Adipose tissue (tissue), 3 donors: ENCODE data around the gene NUDT3. TPM values are rescaled to one million over a fixed set of nuclear protein-coding genes. Genes with fewer than 3 reads are reported as not detected.
"Not testable (repeated sequence)": the region's sequence is repeated elsewhere in the genome, so short reads cannot be mapped to it uniquely, and the experiment has no call there.

ENCODE experiments used
- H3K27ac ChIP-seq: one replicate; pipeline ENCODE4 v1.5.1; 2013; ENCODE audit warnings: low read depth, low read length
- WGBS, 3 donors: extraction: QIAGEN DNeasy Blood & Tissue Kit; methylation state at CpG; one replicate each; pipeline ENCODE4 v1.1.7; 2013; 5-methylcytosine and 5-hydroxymethylcytosine counted together
- polyA plus RNA-seq, 3 donors: library from polyadenylated mRNA; stranded (reverse); fragments of 200-250 nt; gene quantifications; one replicate each; pipeline ENCODE4 v1.2.3, GENCODE V29; 2013
- donor health status: healthy with polysubstance abuse.
- donor health status: Bipolar disorder and iron deficiency.
- donor health status: healthy.

The NUDT3 gene
- polyA plus RNA-seq, 3 donors: 5.8 to 20.7 (median 9.0) TPM

DNA sequence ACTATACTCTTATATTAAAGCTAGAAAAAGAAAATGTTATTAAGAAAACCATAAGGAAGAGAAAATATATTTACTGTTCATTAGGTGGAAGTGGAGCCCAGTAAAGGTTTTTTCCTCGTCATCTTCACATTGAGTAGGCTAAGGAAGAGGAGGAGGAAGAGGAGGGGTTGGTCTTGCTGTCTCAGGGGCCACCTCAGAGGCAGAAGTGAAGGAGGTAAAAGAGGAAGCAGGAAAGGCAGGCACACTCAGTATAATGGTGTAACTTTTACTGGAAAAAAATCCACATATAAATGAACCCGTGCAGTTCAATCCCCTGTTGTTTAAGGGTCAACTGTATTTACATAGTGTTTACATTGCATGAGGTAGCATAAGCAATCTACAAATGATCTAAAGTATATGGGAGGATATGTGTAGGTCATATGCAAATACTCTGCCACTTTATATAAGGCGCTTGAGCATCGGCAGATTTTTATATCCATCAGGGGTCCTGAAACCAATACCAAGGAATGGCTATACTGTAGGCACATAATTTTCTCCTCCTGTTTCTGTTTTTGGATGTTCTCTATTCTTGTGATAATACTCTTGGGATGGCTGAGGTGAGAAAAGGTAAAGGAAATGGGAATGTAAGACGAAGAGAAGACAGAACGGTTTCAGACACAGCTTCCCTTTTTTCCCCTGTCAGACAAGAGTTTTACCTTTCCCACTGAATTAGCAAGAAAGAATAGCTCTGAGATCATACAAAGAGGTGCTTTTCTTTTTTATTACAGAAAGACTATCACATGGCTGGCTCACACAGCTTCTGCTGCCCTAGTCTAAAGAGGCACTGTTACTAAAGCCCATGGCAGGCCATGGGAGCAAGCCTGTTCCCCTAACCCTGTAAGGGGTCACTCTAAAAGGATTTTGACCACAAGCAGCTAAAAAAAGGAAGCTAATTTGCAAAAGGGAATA, 59.9 kb downstream of the NUDT3 start:
- H3K27ac ChIP-seq: no peak overlapping the region
- WGBS, 3 donors: 58 to 85% (median 58%) methylated on average over 6 of the region's 6 CpGs

DNA sequence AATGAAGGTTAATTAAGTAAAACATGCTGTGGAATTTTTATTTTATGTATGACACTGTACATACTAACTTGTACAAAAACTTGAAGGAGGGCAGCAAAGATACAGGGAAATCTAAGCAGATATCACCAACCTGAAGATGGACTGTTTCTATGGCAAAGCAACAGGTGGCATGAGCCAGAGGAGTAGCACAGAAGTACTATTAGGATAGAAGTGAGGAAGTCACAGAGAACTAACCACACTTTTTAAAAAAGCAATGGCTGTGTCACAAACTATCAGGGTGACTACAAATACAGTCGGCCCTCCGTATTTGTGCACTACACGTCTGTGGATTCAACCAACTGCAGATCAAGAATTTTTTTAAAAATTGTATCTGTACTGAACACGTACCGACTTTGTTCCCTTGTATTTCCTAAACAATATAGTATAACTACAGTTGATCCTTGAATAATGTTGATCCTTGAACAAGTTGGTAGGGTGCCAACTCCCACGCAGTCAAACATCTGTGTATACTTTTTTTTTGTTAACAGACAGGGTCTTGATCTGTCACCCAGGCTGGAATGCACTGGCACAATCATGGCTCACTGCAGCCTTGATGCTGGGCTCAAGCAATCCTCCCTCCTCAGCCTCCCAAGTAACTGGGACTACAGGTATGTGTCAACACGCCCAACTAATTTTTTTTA, 61.0 kb downstream of the NUDT3 start:
- no peak overlapping the region for H3K27ac ChIP-seq
- WGBS, 3 donors: 61 to 63% (median 63%) methylated on average over 7 of the region's 7 CpGs

DNA sequence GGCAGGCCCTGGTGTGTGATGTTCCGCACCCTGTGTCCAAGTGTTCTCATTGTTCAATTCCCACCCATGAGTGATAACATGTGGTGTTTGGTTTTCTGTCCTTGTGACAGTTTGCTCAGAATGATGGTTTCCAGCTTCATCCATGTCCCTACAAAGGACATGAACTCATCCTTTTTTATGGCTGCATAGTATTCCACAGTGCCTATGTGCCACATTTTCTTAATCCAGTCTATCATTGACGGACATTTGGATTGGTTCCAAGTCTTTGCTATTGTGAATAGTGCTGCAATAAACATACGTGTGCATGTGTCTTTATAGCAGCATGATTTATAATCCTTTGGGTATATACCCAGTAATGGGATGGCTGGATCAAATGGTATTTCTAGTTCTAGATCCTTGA, 62.7 kb downstream of the NUDT3 start:
- not testable (repeated sequence) for H3K27ac ChIP-seq
- 95 to 98% (median 96%) methylated on average over 2 of the region's 3 CpGs for WGBS, 3 donors

DNA sequence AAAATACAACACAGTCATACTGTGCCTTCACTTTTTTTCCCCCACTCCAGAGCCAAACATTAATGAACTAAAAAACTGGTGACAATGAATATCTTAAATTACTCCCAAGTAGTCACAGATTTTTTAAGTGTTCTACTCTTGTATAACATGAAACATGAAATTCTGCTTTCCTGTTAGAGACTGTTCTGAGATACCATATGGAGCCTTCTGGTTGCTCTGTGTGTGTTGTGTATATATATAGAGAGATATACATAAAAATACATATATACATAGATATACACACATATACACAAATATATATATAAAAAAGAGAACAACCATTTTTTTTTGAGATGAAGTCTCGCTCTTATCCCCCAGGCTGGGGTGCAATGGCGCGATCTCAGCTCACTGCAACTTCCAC, 63.5 kb downstream of the NUDT3 start:
- H3K27ac ChIP-seq: no peak overlapping the region
- WGBS, 3 donors: 96 to 100% (median 98%) methylated on average over 3 of the region's 3 CpGs

DNA sequence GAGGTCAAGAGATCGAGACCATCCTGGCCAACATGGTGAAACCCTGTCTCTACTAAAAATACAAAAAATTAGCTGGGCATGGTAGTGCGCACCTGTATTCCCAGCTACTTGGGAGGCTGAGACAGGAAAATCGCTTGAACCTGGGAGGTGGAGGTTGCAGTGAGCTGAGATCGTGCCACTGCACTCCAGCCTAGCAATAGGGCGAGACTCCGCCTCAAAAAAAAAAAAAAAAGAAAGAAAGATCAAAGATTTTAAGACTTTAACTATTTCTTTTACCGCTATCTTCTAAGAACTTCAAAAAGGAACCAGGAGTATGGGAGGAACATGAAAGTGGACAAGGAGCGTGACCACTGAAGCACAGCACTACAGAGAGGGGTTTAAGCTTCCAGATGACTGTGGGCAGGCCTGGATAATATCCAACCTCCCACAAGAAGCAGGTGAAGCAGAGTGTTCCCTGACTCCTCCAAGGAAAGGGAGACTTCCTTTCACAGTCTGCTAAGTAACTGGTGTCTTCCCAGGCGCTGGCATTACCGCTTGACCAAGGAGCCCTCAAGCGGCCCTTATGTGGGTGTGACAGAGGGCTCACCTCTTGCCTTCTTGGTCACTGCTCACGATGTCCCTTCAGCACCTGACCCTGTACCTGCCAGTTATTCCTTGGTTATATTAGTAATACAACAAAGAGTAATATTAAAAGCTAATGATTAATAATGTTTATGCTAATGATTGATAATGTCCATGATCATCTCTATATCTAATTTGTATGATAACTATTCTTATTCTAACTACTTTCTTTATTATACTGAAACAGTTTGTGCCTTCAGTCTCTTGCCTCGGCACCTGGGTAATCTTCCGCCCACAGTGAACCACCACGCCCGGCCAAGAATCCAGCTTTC, 64.9 kb downstream of the NUDT3 start:
- H3K27ac ChIP-seq: not testable (repeated sequence)
- 94 to 98% (median 97%) methylated on average over 15 to 16 of the region's 16 CpGs for WGBS, 3 donors

DNA sequence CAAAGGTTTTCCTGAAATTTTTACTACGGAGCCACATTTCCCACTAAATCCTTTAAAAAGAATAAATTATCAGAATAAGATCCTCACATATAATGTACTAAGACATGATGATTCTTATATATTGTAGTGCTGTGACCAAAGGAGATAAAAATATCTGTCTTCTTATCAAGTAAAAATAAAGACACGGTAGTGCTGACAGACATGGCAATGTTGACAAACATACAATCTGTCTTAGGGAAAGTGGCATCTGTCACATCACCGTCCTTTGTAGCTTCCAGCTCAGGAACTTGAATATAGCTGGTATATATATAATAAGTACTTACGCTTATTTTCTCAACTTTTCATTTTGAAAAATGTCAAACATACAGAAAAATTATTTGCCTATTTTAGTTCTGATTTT, 66.8 kb downstream of the NUDT3 start:
- 77 to 95% (median 93%) methylated on average over 4 of the region's 4 CpGs for WGBS, 3 donors

DNA sequence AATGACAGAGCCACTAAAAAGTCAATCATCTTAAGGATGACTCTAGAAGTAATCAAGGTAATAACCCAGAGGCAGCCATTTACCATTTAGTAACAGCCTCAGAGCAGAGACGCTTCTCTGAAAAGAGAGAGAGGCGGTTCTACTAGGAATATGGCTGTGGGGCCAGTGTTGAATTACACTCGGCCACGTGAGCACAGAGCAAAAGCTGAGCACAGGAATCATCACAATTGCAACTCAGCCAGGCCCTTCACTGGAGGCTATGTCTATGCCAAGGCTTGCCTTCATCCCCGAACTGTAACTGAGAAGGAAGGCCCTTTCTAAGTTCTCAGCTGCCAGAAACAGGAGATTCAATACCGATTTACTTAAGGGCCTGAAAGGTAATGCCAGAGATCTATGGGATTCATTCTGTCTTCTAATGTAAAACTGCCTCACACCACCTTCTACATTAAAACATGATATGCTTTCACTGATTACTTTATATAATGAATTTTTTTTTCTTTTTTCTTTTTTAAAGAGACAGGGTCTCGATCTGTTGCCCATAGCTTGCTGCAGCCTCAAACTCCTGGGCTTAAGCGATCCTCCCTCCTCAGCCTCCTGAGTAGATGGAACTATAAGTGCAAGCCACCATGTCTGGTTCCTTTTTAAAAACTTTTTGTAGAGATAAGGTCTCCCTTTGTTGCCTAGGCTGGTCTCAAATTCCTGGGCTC, 67.6 kb downstream of the NUDT3 start:
- WGBS, 3 donors: 70 to 77% (median 72%) methylated on average over 8 of the region's 8 CpGs
- no peak overlapping the region for H3K27ac ChIP-seq

More for the DNA sequence above, 66.8 kb downstream of the NUDT3 start:
- no peak overlapping the region for H3K27ac ChIP-seq

DNA sequence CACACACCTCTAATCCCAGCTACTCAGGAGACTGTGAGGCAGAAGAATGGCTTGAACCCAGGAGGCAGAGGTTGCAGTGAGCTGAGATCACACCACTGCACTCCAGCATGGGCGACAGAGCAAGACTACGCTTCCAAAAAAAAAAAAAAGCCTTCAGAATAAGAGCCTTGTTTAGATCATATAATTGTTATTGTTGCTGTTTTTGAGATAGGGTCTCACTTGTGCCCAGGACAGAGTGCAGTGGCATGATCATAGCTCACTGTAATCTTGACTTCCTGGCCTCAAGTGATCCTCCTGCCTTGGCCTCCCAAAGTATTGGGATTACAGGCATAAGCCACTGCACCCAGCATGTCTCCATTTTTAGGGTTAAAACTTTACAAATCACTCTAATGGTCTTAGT, 68.2 kb downstream of the NUDT3 start:
- H3K27ac ChIP-seq: not testable (repeated sequence)
- WGBS, 3 donors: 91 to 100% (median 100%) methylated on average over 2 of the region's 2 CpGs

DNA sequence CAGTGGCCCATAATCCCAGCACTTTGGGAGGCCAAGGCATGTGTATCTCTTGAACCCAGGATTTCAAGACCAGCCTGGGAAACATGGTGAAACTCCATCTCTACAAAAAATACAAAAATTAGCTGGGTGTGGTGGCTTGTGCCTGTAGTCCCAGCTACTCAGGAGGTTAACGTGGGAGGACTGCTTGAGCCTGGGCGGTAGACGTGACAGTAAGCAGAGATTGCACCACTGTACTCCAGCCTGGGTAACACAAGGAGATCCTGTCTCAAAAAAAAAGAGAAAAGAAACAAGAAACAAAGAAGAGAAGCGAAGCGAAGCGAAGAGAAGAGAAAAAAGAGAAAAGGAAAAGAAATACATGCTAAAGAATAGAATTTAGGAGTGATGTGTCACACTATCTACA, 69.2 kb downstream of the NUDT3 start:
- no peak overlapping the region for H3K27ac ChIP-seq
- WGBS, 3 donors: 91 to 93% (median 92%) methylated on average over 6 of the region's 6 CpGs

DNA sequence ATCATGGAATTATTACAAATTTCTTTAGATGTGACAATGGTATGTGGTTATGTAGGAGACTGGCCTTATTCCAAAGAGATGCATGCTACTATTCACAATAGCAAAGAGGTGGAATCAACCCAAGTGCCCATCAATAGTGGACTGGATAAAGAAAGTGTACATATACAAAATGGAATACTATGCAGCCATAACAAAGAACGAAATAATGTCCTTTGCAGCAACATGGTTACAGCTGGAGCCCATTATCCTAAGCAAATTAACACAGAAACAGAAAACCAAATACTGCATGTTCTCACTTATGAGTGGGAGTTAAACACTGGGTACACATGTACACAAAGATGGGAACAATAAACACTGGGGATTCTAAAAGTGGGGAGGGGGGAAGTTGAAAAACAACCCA, 69.7 kb downstream of the NUDT3 start:
- 90 to 98% (median 97%) methylated on average over 1 of the region's 1 CpG for whole genome bisulfite sequencing, 3 donors
- H3K27ac ChIP-seq: no peak overlapping the region

DNA sequence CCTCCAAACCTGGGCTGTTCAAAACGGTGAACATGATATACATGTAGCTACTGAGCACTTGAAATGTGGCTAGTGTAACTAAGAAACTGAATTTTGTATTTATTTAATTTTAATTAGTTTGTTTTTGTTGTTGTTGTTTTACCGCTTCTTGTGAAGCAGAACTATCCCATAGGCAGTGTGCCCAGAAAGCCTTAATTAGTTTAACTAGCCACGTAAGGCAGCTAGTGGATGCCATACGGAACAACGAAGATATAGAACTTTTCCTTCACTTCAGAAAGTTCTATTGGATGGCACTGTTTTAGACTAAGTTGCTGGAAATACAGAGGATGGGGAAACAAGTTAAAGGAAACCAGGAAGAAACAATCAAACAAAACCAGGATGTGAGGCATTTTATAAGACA, 70.6 kb downstream of the NUDT3 start:
- H3K27ac ChIP-seq: no peak overlapping the region
- 81 to 90% (median 90%) methylated on average over 5 of the region's 5 CpGs for WGBS, 3 donors

DNA sequence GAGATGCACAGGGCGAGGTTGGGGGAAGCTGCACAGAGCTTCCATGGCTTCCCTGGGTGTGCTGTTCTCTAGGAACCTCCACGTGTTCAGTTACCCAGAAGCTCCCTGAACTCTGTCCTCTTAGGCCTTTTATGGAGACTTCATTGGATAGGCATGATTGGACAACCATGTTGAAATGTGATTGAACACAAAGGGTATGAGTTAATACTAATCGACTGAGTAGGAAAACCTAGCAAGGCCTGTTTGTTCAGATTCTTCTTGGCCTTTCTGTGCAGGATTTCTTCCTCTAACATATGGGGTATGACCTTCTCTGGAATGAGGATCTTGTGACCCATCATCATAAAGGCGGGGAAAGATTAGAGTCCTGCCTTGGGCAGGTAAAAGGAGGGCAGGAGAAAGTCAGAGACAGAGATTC, 73.0 kb downstream of the NUDT3 start:
- WGBS, 3 donors: 72 to 90% (median 90%) methylated on average over 4 of the region's 4 CpGs
- no peak overlapping the region for H3K27ac ChIP-seq

DNA sequence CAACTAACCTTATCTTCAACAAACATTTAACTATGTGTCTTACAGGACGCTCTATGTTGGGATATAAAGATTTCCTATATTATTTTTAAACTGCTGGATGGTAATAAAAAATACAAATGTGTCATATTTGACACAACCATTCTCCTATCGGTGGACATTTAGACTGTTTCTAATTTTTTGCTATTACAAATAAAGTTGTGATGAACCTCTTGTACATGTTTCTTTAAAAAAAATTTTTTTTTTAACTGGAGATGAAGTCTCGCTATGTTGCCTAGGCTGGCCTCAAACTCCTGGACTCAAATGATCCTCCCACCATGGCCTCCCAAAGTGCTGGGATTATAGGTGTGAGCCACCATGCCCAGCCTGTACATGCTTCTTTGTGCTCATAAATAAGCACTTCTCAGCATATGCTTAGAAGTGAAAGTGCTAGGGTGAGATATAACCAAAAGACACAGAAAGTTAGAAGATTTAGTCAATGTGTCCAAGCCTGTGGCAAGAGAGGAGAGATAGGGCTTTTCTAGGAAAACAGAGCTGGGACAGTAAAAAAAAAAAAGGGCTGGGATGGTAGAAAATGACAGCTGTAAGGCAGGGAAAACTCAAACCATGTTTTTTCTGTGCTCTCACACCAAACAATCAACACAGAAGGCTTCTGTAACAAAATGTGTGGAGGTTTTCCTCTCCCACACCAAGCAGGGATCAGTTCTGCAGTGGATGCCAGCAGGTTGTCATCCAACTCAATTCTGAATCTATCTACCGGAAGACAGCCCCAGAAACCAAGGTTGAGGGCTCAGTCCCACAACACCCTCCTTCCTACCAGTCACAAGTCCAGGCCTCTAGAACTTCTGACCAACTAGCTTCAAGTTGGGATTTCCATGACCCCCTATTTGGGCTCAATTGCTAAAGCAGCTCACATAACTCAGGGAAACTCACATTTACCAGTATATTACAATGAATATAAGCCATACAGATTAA, 73.7 kb downstream of the NUDT3 start:
- WGBS, 3 donors: 57 to 69% (median 66%) methylated on average over 4 of the region's 4 CpGs
- no peak overlapping the region for H3K27ac ChIP-seq

DNA sequence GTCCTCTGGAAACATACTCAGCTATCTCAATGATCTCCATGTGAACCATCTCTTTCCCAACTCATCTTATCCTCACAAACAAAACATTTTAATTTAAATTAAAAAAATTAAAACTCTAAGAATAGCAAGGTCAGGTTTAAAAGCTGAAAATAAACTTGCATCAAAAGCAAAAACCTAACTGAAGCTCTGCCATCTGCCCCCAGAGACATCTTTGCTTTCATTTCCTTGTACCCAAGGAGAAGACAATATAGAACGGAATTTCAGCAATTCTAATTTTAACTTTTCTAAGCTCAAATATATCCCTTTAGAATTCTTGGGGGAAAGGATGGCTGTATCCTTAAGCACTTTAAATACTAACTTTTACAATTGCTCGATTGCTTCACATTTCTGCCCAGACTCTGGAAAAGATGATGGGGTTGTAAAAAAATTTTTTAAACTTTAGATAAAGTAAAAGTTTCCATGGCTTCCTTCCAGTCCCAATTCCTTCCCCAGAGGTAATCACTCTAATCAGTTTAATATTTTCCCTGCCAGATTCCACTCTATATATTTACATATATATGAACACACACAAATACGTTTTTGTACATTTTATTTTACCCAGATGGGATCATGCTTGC, 74.5 kb downstream of the NUDT3 start:
- 33 to 40% (median 33%) methylated on average over 3 of the region's 3 CpGs for WGBS, 3 donors
- no peak overlapping the region for H3K27ac ChIP-seq

DNA sequence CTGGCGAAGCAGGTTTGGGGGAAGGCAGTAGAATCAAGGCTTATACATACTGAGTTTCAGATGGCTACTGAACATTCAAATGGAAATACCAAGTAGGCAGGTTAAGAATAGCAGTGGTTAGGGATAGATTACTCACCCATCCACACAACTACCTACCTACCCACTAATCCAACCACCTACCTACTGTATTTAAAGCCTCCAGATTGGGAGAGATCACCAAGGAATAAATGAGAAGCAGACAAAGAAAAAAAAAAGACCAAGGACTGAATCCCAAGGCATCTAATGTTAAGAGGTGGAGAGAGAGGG, 75.3 kb downstream of the NUDT3 start:
- WGBS, 3 donors: 95 to 100% (median 100%) methylated on average over 1 of the region's 1 CpG
- no peak overlapping the region for H3K27ac ChIP-seq

DNA sequence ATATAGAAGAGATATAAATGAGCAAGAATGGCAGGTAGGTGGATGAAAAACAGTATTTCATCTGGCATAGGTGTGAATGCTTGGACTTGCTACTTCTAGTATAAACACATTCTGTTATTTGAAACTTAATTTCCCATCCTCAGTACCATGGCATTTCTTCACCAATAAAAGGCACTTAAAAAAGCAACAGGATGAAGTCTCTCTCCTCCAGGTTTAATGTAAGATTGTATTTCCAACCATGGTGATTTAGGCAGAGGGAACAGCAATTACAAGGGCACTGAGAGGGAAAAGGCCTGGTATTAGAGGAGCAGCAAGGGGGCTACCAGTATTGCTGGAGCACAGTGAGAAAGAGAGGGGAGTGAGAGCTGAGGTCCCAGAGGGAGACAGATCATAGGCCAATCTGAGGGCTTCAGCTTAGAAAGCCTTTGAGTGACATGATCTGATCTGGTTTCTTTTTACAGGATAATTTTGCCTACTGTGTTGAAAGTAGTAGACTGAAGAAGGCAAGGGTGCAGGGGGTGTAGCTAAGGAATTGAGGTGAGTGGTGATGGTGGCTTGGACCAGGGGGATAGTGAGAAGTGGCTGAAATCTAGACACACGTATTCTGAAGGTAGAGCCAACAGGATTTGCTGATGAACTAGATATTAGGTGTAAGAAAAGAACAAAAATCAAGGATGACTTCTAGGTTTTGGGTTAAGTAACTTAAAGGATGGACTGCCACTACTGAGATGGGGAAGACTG, 75.9 kb downstream of the NUDT3 start:
- WGBS, 3 donors: 92 to 95% (median 93%) methylated on average over 1 of the region's 1 CpG
- H3K27ac ChIP-seq: no peak overlapping the region
